Urinary bladder (tissue), 4 donors: Measurements from ENCODE around the gene CNTD1. TPM values are rescaled to one million over a fixed set of nuclear protein-coding genes. Genes with fewer than 3 reads are reported as not detected.

Source experiments
- DNase-seq: peaks from one replicate; pipeline ENCODE4 v3.0.0-alpha.2; 2015; ENCODE audit errors: extremely low spot score
- H3K27ac ChIP-seq: one replicate; pipeline ENCODE4 v1.5.1; 2013; ENCODE audit warnings: low read depth, mild to moderate bottlenecking, moderate library complexity
- H3K36me3 ChIP-seq: one replicate; pipeline ENCODE4 v1.6.1; 2013; ENCODE audit warnings: mild to moderate bottlenecking, moderate library complexity; ENCODE audit not compliant: insufficient read depth
- H3K4me1 ChIP-seq: one replicate; pipeline ENCODE4 v1.6.1; 2013; ENCODE audit warnings: mild to moderate bottlenecking, moderate library complexity; ENCODE audit not compliant: insufficient read depth
- H3K4me3 ChIP-seq: one replicate; pipeline ENCODE4 v1.5.1; 2013; ENCODE audit warnings: low read depth, low read length
- WGBS: extraction: QIAGEN DNeasy Blood & Tissue Kit; methylation state at CpG from one replicate; pipeline ENCODE4 v1.1.7; 2013; 5-methylcytosine and 5-hydroxymethylcytosine counted together
- polyA plus RNA-seq: library from polyadenylated mRNA; stranded (reverse); fragments of 200-250 nt; gene quantifications from one replicate; pipeline ENCODE4 v1.2.3, GENCODE V29; 2013
- total RNA-seq: library from RNA; depleted of rRNA; stranded (reverse); fragments of >200 nt; gene quantifications from one replicate; pipeline ENCODE4 v1.2.3, GENCODE V29; 2014
- donor health status: healthy with polysubstance abuse.
- donor health status: healthy.

The CNTD1 gene
- total and polyA plus RNA-seq, 2 donors = 0.37 to 0.71 TPM

DNA sequence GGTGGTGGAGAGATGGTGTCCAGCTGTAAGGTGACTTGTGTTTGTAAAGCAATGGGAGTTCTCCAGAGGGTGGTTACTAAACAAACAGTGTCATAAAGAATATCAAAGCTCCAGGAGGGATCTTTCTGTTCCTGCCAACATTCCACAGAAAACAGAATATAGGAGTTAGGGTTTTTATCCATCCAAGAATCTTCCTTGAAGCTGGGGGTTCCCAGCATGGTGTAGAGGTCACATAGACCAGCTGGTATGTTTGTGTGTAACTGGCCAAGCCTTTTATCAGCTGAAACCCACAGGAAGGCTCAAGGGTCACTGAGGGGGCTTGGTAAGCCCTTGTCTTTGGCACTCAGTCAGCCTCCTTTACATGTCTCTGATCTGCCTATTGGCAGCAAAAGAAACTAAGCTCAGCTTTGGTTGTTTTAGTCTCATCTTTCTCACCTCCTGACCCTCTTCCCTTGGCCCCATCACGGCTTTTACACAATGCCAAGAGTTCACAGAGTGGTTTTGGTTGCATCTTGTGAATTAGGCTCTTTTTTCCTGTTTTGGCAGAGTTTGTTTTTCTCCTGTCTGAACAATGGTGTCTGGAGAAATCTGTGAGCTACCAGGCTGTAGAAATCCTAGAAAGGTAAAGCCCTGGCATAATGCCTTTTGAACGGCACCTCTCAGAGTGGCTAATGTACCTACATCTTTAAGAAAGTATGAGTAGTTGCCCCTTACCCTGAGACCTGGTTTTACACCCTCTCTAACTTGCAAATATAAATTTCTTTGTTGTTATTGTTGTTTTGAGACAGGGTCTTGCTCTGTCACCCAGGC lies 4.6 kb downstream of the CNTD1 start:
- no peaks in the 10 kb centered on the region for H3K4me1 ChIP-seq
- H3K4me3 ChIP-seq = no peak overlapping the region
- H3K36me3 ChIP-seq = no peaks in the 10 kb centered on the region
- no peak overlapping the region for H3K27ac ChIP-seq
- no peak for DNase-seq
- 39% methylated on average over 2 of the region's 2 CpGs for WGBS

DNA sequence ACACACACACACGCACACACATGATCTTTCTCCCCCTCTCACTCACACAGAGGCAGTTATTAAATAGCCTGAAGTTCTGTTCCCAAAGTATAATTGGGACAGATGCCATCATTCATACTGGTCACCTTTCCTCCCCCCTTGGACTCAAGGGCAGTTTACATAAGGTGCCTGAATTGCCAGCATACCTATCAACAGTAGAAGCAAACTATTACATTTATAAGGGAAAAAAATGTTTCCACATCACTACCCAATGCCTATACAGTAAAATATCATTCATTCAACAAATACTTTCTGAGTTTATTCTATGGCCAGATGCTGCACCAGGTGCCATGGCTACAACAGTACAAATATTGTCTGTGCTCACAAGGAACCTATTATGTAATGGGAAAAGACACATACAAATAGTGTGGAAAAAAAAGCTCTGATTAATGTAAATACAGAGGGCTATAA lies 6.3 kb downstream of the CNTD1 start:
- H3K4me1 ChIP-seq = no peaks in the 10 kb centered on the region
- WGBS = 94% methylated on average over 1 of the region's 1 CpG
- no peak for DNase-seq

DNA sequence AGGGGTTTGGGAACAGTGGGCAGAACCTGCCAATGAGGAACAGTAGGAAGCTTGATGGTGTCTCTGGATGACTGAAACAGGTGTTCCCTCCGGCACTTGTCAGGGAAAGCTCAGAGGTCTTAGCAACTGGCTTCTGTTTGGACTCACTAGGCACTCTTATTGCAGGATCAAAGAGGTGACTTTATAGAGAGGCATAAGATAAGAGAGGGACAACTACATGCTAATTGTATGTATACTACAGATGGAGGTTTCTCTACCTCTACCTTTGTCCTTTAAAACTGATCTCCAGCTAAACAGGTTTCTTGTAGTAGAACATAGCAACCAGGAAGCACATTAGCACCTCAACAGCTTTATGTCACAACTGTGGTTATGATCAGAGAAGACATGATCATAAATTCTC lies 7.6 kb downstream of the CNTD1 start:
- Histone ChIP-seq H3K27ac (no peak overlapping the region), H3K4me1 (no peaks in the 10 kb centered on the region), H3K4me3 (no peak overlapping the region), H3K36me3 (no peaks in the 10 kb centered on the region)
- WGBS = 85% methylated on average over 1 of the region's 1 CpG
- no peak for DNase-seq

More for the DNA sequence above, 6.3 kb downstream of the CNTD1 start:
- Histone ChIP-seq H3K27ac (no peak overlapping the region), H3K4me3 (no peak overlapping the region), H3K36me3 (no peaks in the 10 kb centered on the region)

- Histone ChIP-seq H3K4me3 (no peak overlapping the region), H3K4me1 (no peaks in the 10 kb centered on the region), H3K36me3 (peaks cover 1% of the 10 kb centered on the region), H3K27ac (peak overlapping the region; percentile 23)
- DNase-seq = no peak
- WGBS = 22% methylated on average over 3 of the region's 3 CpGs
These were observed 10.6 kb downstream of the CNTD1 start for GRCh38 chr17:42809250-42809649.

DNA sequence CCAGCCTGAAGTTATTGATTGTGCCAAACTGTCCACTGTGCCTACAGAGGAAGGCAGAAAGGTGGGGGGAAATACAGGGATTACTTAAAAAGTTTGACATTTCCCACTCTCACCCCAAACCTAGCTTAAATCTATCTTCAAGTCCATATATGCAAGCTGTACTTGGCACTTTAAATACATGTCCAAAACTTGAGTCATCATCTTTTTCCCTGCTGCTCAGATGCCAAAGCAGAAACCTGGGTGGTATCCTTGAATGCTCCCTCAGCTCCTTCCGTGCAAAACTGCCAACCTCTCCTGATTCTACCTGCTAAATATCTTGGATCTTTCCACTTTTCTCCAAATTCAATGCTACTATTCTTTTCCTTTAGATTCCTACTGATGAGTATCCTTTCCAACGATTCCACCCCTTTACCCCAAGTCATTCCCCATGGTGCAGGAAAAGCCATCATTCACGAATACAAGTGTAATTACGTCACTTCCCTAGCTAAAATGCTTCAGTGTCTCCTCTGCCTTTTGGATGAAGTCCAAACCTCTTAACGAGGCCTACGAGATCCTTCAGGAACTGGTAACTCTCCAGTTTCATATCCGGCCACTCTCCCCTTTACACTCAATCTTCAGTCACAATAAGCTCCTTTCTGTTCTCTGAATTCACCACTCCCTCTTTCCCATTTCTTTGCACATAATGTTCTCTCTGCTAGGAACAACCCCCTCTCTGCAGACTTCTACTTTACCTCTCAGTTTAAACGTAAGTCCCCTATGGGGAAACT lies 16.2 kb downstream of the CNTD1 start:
- no peak overlapping the region for H3K27ac ChIP-seq
- H3K4me1 ChIP-seq = no peaks in the 10 kb centered on the region
- no peak overlapping the region for H3K4me3 ChIP-seq
- DNase-seq = no peak
- H3K36me3 ChIP-seq = peaks cover 6% of the 10 kb centered on the region
- 74% methylated on average over 8 of the region's 8 CpGs for WGBS

DNA sequence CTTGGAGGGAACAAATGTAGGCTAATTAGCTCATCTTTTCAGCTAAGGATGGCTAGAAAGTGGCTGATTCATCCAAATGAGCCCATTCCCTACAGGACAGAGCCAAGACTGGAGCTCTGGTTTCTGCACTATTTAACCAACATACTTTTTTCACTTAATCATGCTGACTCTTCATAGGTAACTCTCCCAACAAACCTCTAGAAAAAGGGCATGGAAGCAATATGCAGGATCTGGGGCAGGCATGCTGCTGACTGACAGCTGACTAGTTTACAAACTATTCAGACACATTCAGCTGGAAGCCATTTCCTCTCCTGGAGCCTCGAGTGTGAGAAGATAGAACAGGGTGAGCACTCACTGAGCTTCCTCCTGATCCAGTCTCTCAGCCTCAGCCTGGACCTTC lies 19.2 kb downstream of the CNTD1 start:
- Histone ChIP-seq H3K27ac (no peak overlapping the region), H3K4me1 (no peaks in the 10 kb centered on the region), H3K4me3 (no peak overlapping the region), H3K36me3 (peaks cover 6% of the 10 kb centered on the region)
- DNase-seq = no peak
- 83% methylated on average over 1 of the region's 1 CpG for WGBS

GRCh38 chr17:42818379-42818778 lies 19.7 kb downstream of the CNTD1 start:
- Histone ChIP-seq H3K4me3 (no peak overlapping the region), H3K4me1 (peaks cover 2% of the 10 kb centered on the region), H3K27ac (no peak overlapping the region), H3K36me3 (peaks cover 6% of the 10 kb centered on the region)
- DNase-seq = no peak
- WGBS = 76% methylated on average over 5 of the region's 5 CpGs

- peaks cover 5% of the 10 kb centered on the region for H3K4me1 ChIP-seq
- DNase-seq = no peak
- 21% methylated on average over 2 of the region's 2 CpGs for WGBS
- peaks cover 4% of the 10 kb centered on the region for H3K36me3 ChIP-seq
- no peak overlapping the region for H3K4me3 ChIP-seq
- no peak overlapping the region for H3K27ac ChIP-seq
These were observed 21.4 kb downstream of the CNTD1 start for GRCh38 chr17:42819939-42820535.

DNA sequence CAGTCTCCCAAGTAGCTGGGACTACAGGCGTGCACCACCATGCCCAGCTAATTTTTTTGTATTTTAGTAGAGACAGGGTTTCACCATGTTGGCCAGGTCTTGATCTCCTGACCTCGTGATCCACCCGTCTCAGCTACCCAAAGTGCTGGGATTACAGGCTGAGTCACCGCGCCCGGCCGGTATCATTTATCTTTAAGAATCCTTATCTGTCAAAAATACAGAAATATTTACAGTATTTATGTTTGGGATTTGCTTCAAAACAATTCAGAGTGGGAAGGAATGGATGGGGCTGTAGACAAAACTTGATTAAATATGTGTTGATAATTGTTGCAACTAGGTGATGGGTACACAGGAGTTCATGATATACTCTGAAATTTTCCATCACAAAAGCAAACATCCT lies 22.5 kb downstream of the CNTD1 start:
- no peak overlapping the region for H3K4me3 ChIP-seq
- no peak for DNase-seq
- H3K4me1 ChIP-seq = peaks cover 5% of the 10 kb centered on the region
- peaks cover 4% of the 10 kb centered on the region for H3K36me3 ChIP-seq
- 75% methylated on average over 7 of the region's 7 CpGs for WGBS
- no peak overlapping the region for H3K27ac ChIP-seq

DNA sequence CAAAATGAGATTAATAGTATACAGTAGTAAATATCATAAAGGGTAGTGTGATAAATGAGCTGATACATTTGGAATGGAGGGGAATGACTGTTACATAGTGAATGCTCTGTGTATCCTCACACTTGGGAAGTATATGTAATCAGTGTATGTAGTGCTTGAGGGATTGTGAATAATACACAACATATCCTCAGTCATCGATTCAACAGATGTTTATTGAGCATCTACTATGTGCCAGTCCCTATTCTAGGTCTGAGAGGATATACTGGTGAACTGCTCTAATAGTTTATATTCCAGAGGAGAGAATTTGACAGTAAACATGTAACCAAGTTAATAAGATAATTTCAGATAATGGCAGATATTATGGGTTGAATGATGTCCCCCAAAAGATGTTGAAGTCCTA lies 28.8 kb downstream of the CNTD1 start:
- 90% methylated on average over 1 of the region's 1 CpG for WGBS
- no peak overlapping the region for H3K4me3 ChIP-seq
- no peak overlapping the region for H3K27ac ChIP-seq
- DNase-seq = no peak
- peaks cover 5% of the 10 kb centered on the region for H3K4me1 ChIP-seq
- H3K36me3 ChIP-seq = no peaks in the 10 kb centered on the region

DNA sequence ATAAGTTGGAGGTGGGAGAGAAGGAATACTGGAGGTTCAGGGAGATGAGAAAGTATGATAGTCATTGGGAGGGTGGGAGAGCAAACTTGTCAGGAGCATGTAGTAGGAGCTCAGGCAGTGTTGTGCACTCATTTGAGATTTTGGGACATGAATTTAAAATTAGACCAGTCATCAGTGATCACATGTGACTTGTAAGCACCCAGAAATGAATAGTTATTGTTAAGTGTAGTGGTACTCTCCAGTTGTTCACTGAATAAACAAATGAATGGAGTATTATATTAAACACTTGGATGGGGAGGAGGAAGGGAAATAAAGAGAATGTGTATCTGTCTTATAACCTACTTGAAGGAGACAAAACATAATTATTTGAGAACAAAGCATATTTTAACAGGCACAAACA lies 32.3 kb downstream of the CNTD1 start:
- Histone ChIP-seq H3K27ac (no peak overlapping the region), H3K4me3 (no peak overlapping the region), H3K36me3 (no peaks in the 10 kb centered on the region), H3K4me1 (no peaks in the 10 kb centered on the region)
- DNase-seq = no peak

DNA sequence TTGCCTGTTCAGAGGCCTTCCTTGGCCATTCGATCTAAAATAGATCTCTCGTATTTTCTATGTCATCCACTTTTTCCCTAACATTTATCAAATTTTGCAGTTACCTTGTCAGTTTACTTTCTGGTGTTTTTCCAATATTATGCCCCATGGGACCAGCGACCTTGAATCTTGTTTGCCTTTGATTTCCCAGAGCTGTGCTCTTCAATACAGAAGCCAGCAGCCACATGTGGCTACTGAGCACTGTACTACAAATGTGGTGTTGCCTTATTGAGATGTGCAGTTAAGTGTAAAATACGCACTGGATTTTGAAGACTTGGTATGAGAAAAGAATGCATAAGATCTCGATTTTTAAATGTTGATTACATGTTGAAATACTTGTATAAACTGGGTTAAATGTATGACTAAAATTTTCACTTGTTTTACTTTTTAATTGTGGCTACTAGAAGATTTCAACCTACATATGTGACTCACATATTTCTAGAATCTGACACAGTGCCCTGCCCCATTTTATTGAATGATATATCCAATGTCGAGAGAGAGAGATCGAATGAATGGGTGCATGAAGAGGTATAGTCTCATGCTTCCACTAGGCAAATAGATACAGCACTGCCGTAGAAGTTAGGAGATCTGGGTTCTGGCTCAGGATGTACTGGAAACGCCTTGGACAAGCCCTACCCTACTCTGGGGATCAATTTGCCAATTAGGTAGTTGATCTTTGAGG lies 33.7 kb downstream of the CNTD1 start:
- no peaks in the 10 kb centered on the region for H3K4me1 ChIP-seq
- WGBS = 53% methylated on average over 9 of the region's 9 CpGs
- DNase-seq = no peak
- H3K36me3 ChIP-seq = no peaks in the 10 kb centered on the region
- H3K27ac ChIP-seq = peak overlapping the region; percentile 43
- peak overlapping the region; percentile 68 for H3K4me3 ChIP-seq

DNA sequence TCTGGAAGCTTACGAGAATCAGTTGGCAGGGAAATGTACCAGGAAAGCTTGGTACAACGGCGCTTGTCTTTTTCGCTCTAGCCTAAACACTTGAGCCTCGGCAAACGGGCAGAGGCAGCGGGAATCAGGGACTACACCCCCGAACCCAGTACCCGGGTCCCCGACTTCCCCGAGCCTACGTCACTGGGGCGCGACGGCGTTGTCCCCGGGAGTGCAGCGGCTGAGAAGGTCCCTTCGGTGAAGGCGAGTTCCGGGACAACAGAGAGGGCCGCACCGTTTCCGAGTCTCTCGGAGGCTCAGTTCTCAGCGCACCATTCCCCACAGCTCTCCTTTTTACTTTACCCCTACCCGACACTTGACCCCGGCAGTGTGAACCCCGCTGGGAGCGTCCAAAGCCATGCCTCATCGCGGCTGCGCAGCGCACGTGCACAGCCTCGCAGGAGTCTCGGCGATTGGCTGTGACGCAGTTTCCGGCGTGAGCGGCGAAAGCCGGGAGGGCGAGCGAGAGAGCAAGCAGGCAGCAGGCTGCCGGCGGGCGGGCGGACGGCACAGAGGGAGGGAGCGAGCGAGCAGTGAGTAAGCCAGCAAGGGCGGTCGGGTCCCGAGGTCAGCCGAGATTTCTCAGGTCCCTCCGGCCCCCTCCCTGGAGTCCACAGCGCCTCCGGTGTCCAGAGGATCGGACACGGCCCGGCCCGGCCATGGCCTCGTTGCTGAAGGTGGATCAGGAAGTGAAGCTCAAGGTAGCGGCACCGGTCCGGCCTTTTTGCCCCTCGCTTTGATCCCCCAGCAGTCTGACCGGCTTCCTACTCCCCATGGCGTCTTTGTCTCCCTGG lies 34.5 kb downstream of the CNTD1 start, which contains the start of gene PSME3:
TSS of gene PSME3 (plus strand) at position 464 of the 833 bp plus-strand sequence. CDS start at position 699, 235 bp downstream.
- WGBS = under 1% methylated on average over 71 of the region's 71 CpGs
- no peaks in the 10 kb centered on the region for H3K36me3 ChIP-seq
- peak within 1 kb of the TSS; percentile 43 for H3K27ac ChIP-seq
- peak within 1 kb of the TSS; percentile 68 for H3K4me3 ChIP-seq
- DNase-seq = peak; percentile 81
- H3K4me1 ChIP-seq = no peaks in the 10 kb centered on the region
